ENCODE data around the gene CPLX3. TPM values are rescaled to one million over a fixed set of nuclear protein-coding genes. Genes with fewer than 3 reads are reported as not detected.

Gene CPLX3
- total RNA-seq, 3 donors from 2014 or later, result 0.66 TPM; not detected in 2

- H3K9me3 ChIP-seq, result no peaks in the 10 kb centered on the region
- H3K4me1 ChIP-seq, result no peaks in the 10 kb centered on the region
- intact Hi-C loops (cut with DNase I; ENCODE audit: low total_unique reads), result no loop called here
- H3K27ac ChIP-seq, result no peak overlapping the region
- peaks cover 9% of the 10 kb centered on the region for H3K36me3 ChIP-seq
- no peaks in the 10 kb centered on the region for H3K27me3 ChIP-seq
- DNase-seq (ENCODE audit: low spot score in 2 of 2), result no peak
- TF ChIP-seq POLR2A (IDR thresholded peaks at IDR 0.05) (no peak), CTCF (IDR thresholded peaks at IDR 0.05) (no peak)
- no peak overlapping the region for H3K4me3 ChIP-seq
Observed at GRCh38 chr15:74856537-74856936, 30.1 kb downstream of the CPLX3 start.

GRCh38 chr15:74857082-74857655 lies 30.7 kb downstream of the CPLX3 start:
- Histone ChIP-seq H3K36me3 (peaks cover 6% of the 10 kb centered on the region), H3K4me1 (no peaks in the 10 kb centered on the region), H3K9me3 (no peaks in the 10 kb centered on the region), H3K27ac (no peak overlapping the region), H3K27me3 (no peaks in the 10 kb centered on the region), H3K4me3 (no peak overlapping the region)
- TF ChIP-seq POLR2A (IDR thresholded peaks at IDR 0.05), result no peak
- no peak for TF ChIP-seq POLR2AphosphoS5 (IDR thresholded peaks at IDR 0.05)
- TF ChIP-seq CTCF (IDR thresholded peaks at IDR 0.05), result no peak
- no peak for DNase-seq (ENCODE audit: low spot score in 2 of 2)
- intact Hi-C loops (cut with DNase I; ENCODE audit: low total_unique reads), result no loop called here

GRCh38 chr15:74857671-74858368 lies 31.4 kb downstream of the CPLX3 start:
- Histone ChIP-seq H3K27me3 (no peaks in the 10 kb centered on the region), H3K36me3 (peaks cover under 1% of the 10 kb centered on the region), H3K27ac (peak overlapping the region; percentile 14 to 19), H3K4me1 (no peaks in the 10 kb centered on the region), H3K4me3 (no peak overlapping the region), H3K9me3 (no peaks in the 10 kb centered on the region)
- no peak for DNase-seq (ENCODE audit: low spot score in 2 of 2)
- no peak for TF ChIP-seq POLR2AphosphoS5 (IDR thresholded peaks at IDR 0.05)
- no peak for TF ChIP-seq POLR2A (IDR thresholded peaks at IDR 0.05)
- TF ChIP-seq CTCF (IDR thresholded peaks at IDR 0.05), result no peak
- intact Hi-C loops (cut with DNase I; ENCODE audit: low total_unique reads), result no loop called here

- no peak for DNase-seq (ENCODE audit: low spot score in 2 of 2)
- Histone ChIP-seq H3K36me3 (no peaks in the 10 kb centered on the region), H3K27ac (peak overlapping the region; percentile 14 to 19), H3K4me1 (no peaks in the 10 kb centered on the region), H3K9me3 (no peaks in the 10 kb centered on the region), H3K4me3 (no peak overlapping the region), H3K27me3 (no peaks in the 10 kb centered on the region)
- no peak for TF ChIP-seq POLR2A (IDR thresholded peaks at IDR 0.05)
- TF ChIP-seq POLR2AphosphoS5 (IDR thresholded peaks at IDR 0.05), result no peak
- no peak for TF ChIP-seq CTCF (IDR thresholded peaks at IDR 0.05)
- intact Hi-C loops (cut with DNase I; ENCODE audit: low total_unique reads), result no loop called here
Observed at GRCh38 chr15:74858369-74858740, 31.9 kb downstream of the CPLX3 start.

- no peaks in the 10 kb centered on the region for H3K27me3 ChIP-seq
- no peak for DNase-seq (ENCODE audit: low spot score in 2 of 2)
- no peaks in the 10 kb centered on the region for H3K9me3 ChIP-seq
- H3K4me3 ChIP-seq, result no peak overlapping the region
- H3K27ac ChIP-seq, result no peak overlapping the region
- H3K36me3 ChIP-seq, result no peaks in the 10 kb centered on the region
- H3K4me1 ChIP-seq, result peaks cover 0 to 6% of the 10 kb centered on the region in 2 donors
- TF ChIP-seq POLR2AphosphoS5 (IDR thresholded peaks at IDR 0.05) (no peak), POLR2A (IDR thresholded peaks at IDR 0.05) (no peak), CTCF (IDR thresholded peaks at IDR 0.05) (no peak)
- intact Hi-C loops (cut with DNase I; ENCODE audit: low total_unique reads), result no loop called here
Observed at GRCh38 chr15:74863239-74864056, 37.0 kb downstream of the CPLX3 start.

All from breast epithelium (tissue), 4 donors.